Fibroblast of upper back skin (primary cell): ENCODE measurements around the gene TECPR2.
A peak's percentile ranks its signal among the peaks of the same experiment; 100 is the strongest.
"Not testable (repeated sequence)": the region's sequence is repeated elsewhere in the genome, so short reads cannot be mapped to it uniquely, and the experiment has no call there.

Experiments
- DNase-seq: peaks from one replicate; pipeline ENCODE4 v3.0.0-alpha.2; 2013

Gene TECPR2

GRCh38 chr14:102537981-102538601 lies 175.3 kb downstream of the TECPR2 start:
- no peak for DNase-seq

- no peak for DNase-seq
These were observed 176.1 kb downstream of the TECPR2 start for GRCh38 chr14:102538602-102539543.

- DNase-seq: peak; percentile 86
These were observed 177.0 kb downstream of the TECPR2 start for GRCh38 chr14:102539544-102540314.

- DNase-seq: peak; percentile 47
These were observed 177.7 kb downstream of the TECPR2 start for GRCh38 chr14:102540315-102541028.

GRCh38 chr14:102541029-102541491 lies 178.3 kb downstream of the TECPR2 start:
- not testable (repeated sequence) for DNase-seq

GRCh38 chr14:102541771-102542170 lies 179.0 kb downstream of the TECPR2 start:
- DNase-seq: no peak

- no peak for DNase-seq
These were observed 181.5 kb downstream of the TECPR2 start for GRCh38 chr14:102544046-102544746.

GRCh38 chr14:102544747-102545460 lies 182.2 kb downstream of the TECPR2 start:
- no peak for DNase-seq

GRCh38 chr14:102545461-102546265 lies 182.9 kb downstream of the TECPR2 start:
- peak; percentile 76 for DNase-seq

- DNase-seq: no peak
These were observed 186.0 kb downstream of the TECPR2 start for GRCh38 chr14:102548616-102549240.

- not testable (repeated sequence) for DNase-seq
These were observed 188.2 kb downstream of the TECPR2 start for GRCh38 chr14:102550927-102551401.
